Trophoblast cell (in vitro differentiated cells and primary cell): Measurements from ENCODE around the gene NRCAM.

Source experiments
- DNase-seq, 2 donors: peaks; one replicate each; pipeline ENCODE4 v3.0.0-alpha.2; 2016
- H2AFZ ChIP-seq: 2 replicates; pipeline ENCODE4 v1.6.1; 2013; ENCODE audit warnings: low read length, moderate library complexity, mild to moderate bottlenecking; ENCODE audit not compliant: insufficient read depth, poor library complexity
- H2AK5ac ChIP-seq: 2 replicates; pipeline ENCODE4 v1.6.1; 2013; ENCODE audit warnings: mild to moderate bottlenecking, low read length
- H2BK120ac ChIP-seq: 2 replicates; pipeline ENCODE4 v1.6.1; 2013; ENCODE audit warnings: low read length, mild to moderate bottlenecking, moderate library complexity; ENCODE audit not compliant: insufficient read depth, poor library complexity
- H2BK12ac ChIP-seq: 2 replicates; pipeline ENCODE4 v1.6.1; 2013; ENCODE audit warnings: mild to moderate bottlenecking, low read length, moderate library complexity
- H2BK5ac ChIP-seq: 2 replicates; pipeline ENCODE4 v1.6.1; 2013; ENCODE audit warnings: low read length, low read depth, moderate library complexity, mild to moderate bottlenecking; ENCODE audit not compliant: poor library complexity
- H3K14ac ChIP-seq: 2 replicates; pipeline ENCODE4 v1.6.1; 2013; ENCODE audit warnings: mild to moderate bottlenecking, low read length
- H3K18ac ChIP-seq: 2 replicates; pipeline ENCODE4 v1.6.1; 2013; ENCODE audit warnings: mild to moderate bottlenecking, low read length
- H3K23ac ChIP-seq: 2 replicates; pipeline ENCODE4 v1.6.1; 2013; ENCODE audit warnings: low read length
- H3K27ac ChIP-seq: 2 replicates; pipeline ENCODE4 v1.5.1; 2013; ENCODE audit warnings: low read depth, mild to moderate bottlenecking, inconsistent platforms, low read length, moderate library complexity
- H3K27me3 ChIP-seq: 2 replicates; pipeline ENCODE4 v1.6.1; 2013; ENCODE audit warnings: inconsistent platforms, mild to moderate bottlenecking, low read length, moderate library complexity; ENCODE audit not compliant: insufficient read depth
- H3K36me3 ChIP-seq, 2 experiments: 1 replicate in 1 of 2; 2 replicates in 1 of 2; pipeline ENCODE4 v1.6.1; 2013; ENCODE audit warnings: low read length in 2 of 2, mild to moderate bottlenecking in 2 of 2, moderate library complexity in 1 of 2; ENCODE audit not compliant: insufficient read depth in 2 of 2, control insufficient read depth in 1 of 2
- H3K4ac ChIP-seq: 2 replicates; pipeline ENCODE4 v1.6.1; 2013; ENCODE audit warnings: low read depth, mild to moderate bottlenecking, low read length, moderate library complexity
- H3K4me1 ChIP-seq, 2 experiments: 1 replicate in 1 of 2; 2 replicates in 1 of 2; pipeline ENCODE4 v1.6.1; 2013; ENCODE audit warnings: low read length in 2 of 2, mild to moderate bottlenecking in 2 of 2, moderate library complexity in 1 of 2; ENCODE audit not compliant: insufficient read depth in 2 of 2, control insufficient read depth in 1 of 2
- H3K4me2 ChIP-seq: 2 replicates; pipeline ENCODE4 v1.6.1; 2013; ENCODE audit warnings: inconsistent platforms, mild to moderate bottlenecking, low read length, moderate library complexity
- H3K4me3 ChIP-seq: 2 replicates; pipeline ENCODE4 v1.5.1; 2013; ENCODE audit warnings: mild to moderate bottlenecking, low read depth, low read length, inconsistent platforms
- H3K79me1 ChIP-seq: one replicate; pipeline ENCODE4 v1.6.1; 2013; ENCODE audit warnings: low read length
- H3K79me2 ChIP-seq: 2 replicates; pipeline ENCODE4 v1.6.1; 2013; ENCODE audit warnings: low read length, mild to moderate bottlenecking; ENCODE audit not compliant: control insufficient read depth, insufficient read depth, poor library complexity
- H3K9ac ChIP-seq: 2 replicates; pipeline ENCODE4 v1.6.1; 2013; ENCODE audit warnings: mild to moderate bottlenecking, low read length
- H3K9me3 ChIP-seq: 2 replicates; pipeline ENCODE4 v1.6.1; 2013; ENCODE audit warnings: low read depth, mild to moderate bottlenecking, control low read depth, inconsistent platforms, low read length; ENCODE audit not compliant: insufficient read depth
- H4K12ac ChIP-seq: 2 replicates; pipeline ENCODE4 v1.6.1; 2013; ENCODE audit warnings: low read depth, mild to moderate bottlenecking, low read length, moderate library complexity
- H4K8ac ChIP-seq: 2 replicates; pipeline ENCODE4 v1.6.1; 2013; ENCODE audit warnings: low read depth, mild to moderate bottlenecking, low read length, moderate library complexity
- H4K91ac ChIP-seq: one replicate; pipeline ENCODE4 v1.6.1; 2013; ENCODE audit warnings: low read depth, mild to moderate bottlenecking, low read length, moderate library complexity
- WGBS: extraction: QIAGEN DNeasy Blood & Tissue Kit; methylation state at CpG from one replicate; pipeline ENCODE4 v1.1.7; 2013; ENCODE audit warnings: missing lambda C conversion rate; ENCODE audit not compliant: insufficient read length, insufficient coverage; ENCODE audit errors: extremely low coverage; 5-methylcytosine and 5-hydroxymethylcytosine counted together

NRCAM gene

DNA sequence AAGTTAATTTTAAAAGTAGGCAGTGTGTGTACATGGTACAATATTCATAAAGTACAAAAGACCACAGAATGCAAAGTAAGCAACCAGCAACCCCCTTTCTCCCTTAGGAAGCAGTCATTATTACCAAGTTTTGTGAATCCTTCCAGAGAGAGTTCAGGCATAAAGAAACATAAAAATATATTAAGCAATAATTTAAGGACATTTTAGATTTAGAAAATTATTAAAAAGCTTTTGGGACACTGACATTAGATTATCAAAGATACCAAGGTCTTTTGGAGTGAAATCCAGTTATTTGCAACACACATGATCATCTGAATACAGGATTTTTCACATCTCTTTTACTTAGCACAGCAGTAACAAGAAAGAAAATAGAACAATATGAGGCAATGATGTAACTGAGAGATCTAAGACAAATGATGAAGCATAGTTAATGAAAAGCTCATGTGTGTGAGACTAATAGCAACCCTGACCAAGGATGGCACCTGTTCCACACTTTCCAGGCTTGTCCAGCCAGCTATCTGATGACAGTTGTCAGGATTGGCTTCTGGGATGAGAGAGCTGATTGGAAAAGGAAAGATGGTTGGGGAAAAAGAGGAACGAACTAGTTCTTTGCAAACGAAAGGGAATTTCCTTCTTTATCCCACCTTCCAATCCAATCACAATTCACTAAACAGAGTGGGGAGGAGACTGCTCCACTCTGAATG, 210.6 kb downstream of the NRCAM start:
- Histone ChIP-seq H3K14ac (no peak overlapping the region), H2BK120ac (no peak overlapping the region), H2AFZ (no peak overlapping the region), H3K9me3 (peaks cover 2% of the 10 kb centered on the region), H3K79me2 (no peaks in the 10 kb centered on the region), H3K4me2 (no peak overlapping the region), H3K79me1 (no peaks in the 10 kb centered on the region), H2BK12ac (peak overlapping the region; percentile 18), H4K91ac (no peak overlapping the region), H3K4me1 (peaks cover 5 to 10% of the 10 kb centered on the region in 2 experiments), H3K27ac (no peak overlapping the region), H3K27me3 (no peaks in the 10 kb centered on the region), H3K9ac (no peak overlapping the region), H3K4ac (no peak overlapping the region), H3K23ac (no peak overlapping the region), H3K18ac (no peak overlapping the region), H2BK5ac (no peak overlapping the region), H2AK5ac (no peak overlapping the region), H4K8ac (no peak overlapping the region), H4K12ac (no peak overlapping the region), H3K4me3 (no peak overlapping the region), H3K36me3 (no peaks in the 10 kb centered on the region)
- whole genome bisulfite sequencing = no CpG with 5 or more reads among the region's 2 CpGs
- DNase-seq = no peak

DNA sequence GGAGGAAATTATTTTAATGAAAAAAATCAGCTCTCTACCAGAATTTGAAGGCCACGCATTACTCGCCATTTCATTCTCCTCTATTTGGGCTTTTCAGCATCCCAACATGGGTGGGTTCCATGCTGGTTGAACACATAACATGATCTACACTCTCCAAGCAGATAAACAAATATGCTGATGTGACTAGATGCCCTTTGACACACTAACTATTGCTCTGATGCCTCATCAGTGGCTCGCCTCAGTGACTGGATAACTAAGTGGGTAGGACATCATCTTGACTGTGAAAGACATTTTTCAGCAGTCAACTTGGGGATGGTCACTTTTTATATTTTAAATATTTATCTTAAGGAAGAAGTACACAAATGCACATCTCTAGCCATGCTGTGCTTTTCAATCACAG, 212.1 kb downstream of the NRCAM start:
- Histone ChIP-seq H2BK12ac (no peak overlapping the region), H3K36me3 (no peaks in the 10 kb centered on the region), H3K79me1 (no peaks in the 10 kb centered on the region), H4K12ac (no peak overlapping the region), H3K27ac (no peak overlapping the region), H2AK5ac (no peak overlapping the region), H2BK5ac (no peak overlapping the region), H3K4me3 (no peak overlapping the region), H3K4me2 (no peak overlapping the region), H3K79me2 (no peaks in the 10 kb centered on the region), H2BK120ac (no peak overlapping the region), H3K9ac (no peak overlapping the region), H3K4ac (no peak overlapping the region), H3K14ac (no peak overlapping the region), H3K18ac (no peak overlapping the region), H4K8ac (no peak overlapping the region), H3K9me3 (peaks cover 2% of the 10 kb centered on the region), H3K27me3 (no peaks in the 10 kb centered on the region), H3K4me1 (peaks cover 5 to 10% of the 10 kb centered on the region in 2 experiments), H2AFZ (no peak overlapping the region), H4K91ac (no peak overlapping the region), H3K23ac (no peak overlapping the region)
- WGBS = no CpG with 5 or more reads among the region's 3 CpGs
- DNase-seq = no peak

DNA sequence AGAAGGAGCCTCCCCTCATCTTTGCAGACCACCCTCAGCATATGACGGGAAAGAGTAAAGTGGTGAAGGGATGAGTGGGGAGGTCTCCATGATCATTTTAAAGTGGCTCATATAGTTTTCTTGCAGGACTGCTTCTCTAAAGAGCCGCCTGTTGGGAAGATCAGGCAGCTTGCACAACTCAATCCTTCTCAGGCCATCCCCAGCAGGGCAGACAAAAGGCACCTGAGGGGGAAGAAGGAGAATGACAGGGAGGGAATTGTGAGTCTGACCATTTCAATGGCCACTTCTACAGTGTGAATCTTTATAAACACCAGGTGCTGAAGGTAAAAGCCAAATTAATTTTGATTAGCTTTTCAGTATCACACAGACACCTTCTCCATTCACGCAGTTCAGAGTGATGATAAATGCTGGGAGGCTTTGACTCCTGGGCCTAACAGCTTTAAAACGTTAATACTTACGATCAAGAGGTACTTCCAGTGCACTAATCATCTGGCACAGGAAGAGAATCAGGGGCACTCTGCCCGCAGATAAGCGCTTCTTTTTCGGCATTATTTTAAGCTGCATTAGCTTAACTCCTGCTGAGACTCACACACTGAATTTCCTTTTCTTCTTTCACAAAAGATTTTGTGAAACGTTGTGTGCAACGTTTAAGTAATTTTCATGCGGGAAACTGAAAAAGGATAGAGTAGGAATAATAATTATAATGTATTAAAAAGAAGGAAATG, 216.6 kb downstream of the NRCAM start:
- H3K4ac ChIP-seq = no peak overlapping the region
- H4K91ac ChIP-seq = no peak overlapping the region
- H3K27me3 ChIP-seq = no peaks in the 10 kb centered on the region
- H3K4me2 ChIP-seq = no peak overlapping the region
- no peak overlapping the region for H3K27ac ChIP-seq
- no peak overlapping the region for H4K12ac ChIP-seq
- no peak overlapping the region for H3K14ac ChIP-seq
- no peak overlapping the region for H3K9ac ChIP-seq
- WGBS = 100% methylated on average over 3 of the region's 11 CpGs
- no peak overlapping the region for H2BK5ac ChIP-seq
- no peak overlapping the region for H2BK12ac ChIP-seq
- no peak overlapping the region for H3K18ac ChIP-seq
- H3K4me1 ChIP-seq = peaks cover 2 to 6% of the 10 kb centered on the region in 2 experiments
- H2AK5ac ChIP-seq = no peak overlapping the region
- no peaks in the 10 kb centered on the region for H3K9me3 ChIP-seq
- no peak overlapping the region for H3K23ac ChIP-seq
- no peak overlapping the region for H3K4me3 ChIP-seq
- no peak for DNase-seq
- no peak overlapping the region for H2AFZ ChIP-seq
- no peak overlapping the region for H2BK120ac ChIP-seq
- no peaks in the 10 kb centered on the region for H3K79me2 ChIP-seq
- no peaks in the 10 kb centered on the region for H3K79me1 ChIP-seq
- H3K36me3 ChIP-seq = no peaks in the 10 kb centered on the region
- no peak overlapping the region for H4K8ac ChIP-seq

DNA sequence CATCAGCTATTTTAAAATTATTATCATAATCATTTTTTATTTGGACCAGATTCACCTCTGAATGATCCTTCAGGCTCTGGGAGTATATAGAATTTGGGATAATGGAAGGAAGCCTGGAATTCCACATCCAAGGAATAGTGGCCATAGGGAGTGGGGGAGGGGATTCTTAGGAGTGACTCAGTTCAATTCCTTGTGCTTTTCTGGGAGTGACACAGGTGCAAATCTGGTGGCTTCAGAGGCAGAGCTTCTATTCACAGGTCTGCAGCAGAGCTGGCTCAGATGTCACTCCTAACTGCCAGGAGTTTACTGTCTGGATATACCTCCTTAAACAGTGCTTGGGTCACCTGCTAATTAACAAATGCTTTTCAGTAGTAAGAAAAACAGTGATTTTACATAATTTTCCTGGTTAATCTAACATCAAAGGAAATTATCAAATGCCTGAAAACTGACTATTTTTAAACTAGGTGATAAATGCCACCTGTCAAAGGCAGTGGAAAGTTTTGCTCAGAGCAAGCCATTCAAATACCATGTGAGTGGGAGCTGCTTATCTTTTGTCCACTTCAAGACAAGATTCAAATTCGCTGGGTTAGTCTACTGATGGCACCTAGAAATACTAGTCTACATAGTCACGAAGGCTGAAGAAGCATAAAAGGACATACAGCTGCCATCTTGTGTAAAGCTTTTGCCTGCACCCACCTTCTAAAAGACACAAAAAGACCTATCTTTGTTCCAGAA, 219.4 kb downstream of the NRCAM start:
- H2BK5ac ChIP-seq = no peak overlapping the region
- WGBS = no CpG with 5 or more reads among the region's 2 CpGs
- H2BK12ac ChIP-seq = no peak overlapping the region
- no peaks in the 10 kb centered on the region for H3K36me3 ChIP-seq
- no peaks in the 10 kb centered on the region for H3K79me1 ChIP-seq
- H3K14ac ChIP-seq = no peak overlapping the region
- H3K18ac ChIP-seq = no peak overlapping the region
- H3K4me1 ChIP-seq = peaks cover 2 to 6% of the 10 kb centered on the region in 2 experiments
- DNase-seq = peak in 1 of 2 donors; percentile 43
- no peak overlapping the region for H3K9ac ChIP-seq
- no peak overlapping the region for H3K23ac ChIP-seq
- no peak overlapping the region for H3K27ac ChIP-seq
- H4K12ac ChIP-seq = no peak overlapping the region
- H3K9me3 ChIP-seq = no peaks in the 10 kb centered on the region
- no peak overlapping the region for H3K4ac ChIP-seq
- no peak overlapping the region for H4K91ac ChIP-seq
- H3K79me2 ChIP-seq = no peaks in the 10 kb centered on the region
- no peak overlapping the region for H4K8ac ChIP-seq
- H2AK5ac ChIP-seq = no peak overlapping the region
- no peaks in the 10 kb centered on the region for H3K27me3 ChIP-seq
- no peak overlapping the region for H2AFZ ChIP-seq
- no peak overlapping the region for H3K4me2 ChIP-seq
- no peak overlapping the region for H3K4me3 ChIP-seq
- H2BK120ac ChIP-seq = no peak overlapping the region
